HG03575 (cell line): ENCODE data around the gene POTEB2.
"Not testable (repeated sequence)": the region's sequence is repeated elsewhere in the genome, so short reads cannot be mapped to it uniquely, and the experiment has no call there.

ENCODE experiments used
- ATAC-seq: cut with Tn5 transposase; IDR thresholded peaks from one replicate; pipeline ENCODE4 v1.9.1; 2021; ENCODE audit not compliant: unreplicated experiment, insufficient number of reproducible peaks, low FRiP score; ENCODE audit errors: extremely low read depth

POTEB2 gene

DNA sequence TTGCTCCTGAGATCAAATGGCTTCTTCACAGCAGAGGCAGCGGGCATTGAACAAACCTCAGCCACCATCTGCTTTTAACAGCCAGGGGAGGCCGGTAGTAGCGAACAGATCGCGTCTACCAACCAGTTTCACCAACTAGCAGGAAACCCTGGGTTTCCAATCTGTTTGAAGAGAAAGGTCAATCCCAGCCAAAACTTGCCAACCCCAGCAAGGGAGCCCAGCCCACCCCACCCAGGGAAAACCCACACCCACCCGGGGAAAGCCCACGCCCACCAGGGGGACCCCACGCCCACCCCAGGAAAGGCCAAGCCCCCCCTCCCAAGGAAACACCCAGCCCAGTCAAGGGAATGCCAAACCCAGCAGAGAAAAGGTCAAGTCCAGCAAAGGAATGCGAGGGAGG is at the start of gene POTEB2:
Gene POTEB2 (minus strand): TSS at position 101 of the 400 bp plus-strand sequence. CDS start 33 bp downstream, at position 68.
- not testable (repeated sequence) for ATAC-seq

GRCh38 chr15:20879916-20880315 is 13.8 kb upstream of the POTEB2 start:
- ATAC-seq, result not testable (repeated sequence)

GRCh38 chr15:20878464-20878863 is 12.3 kb upstream of the POTEB2 start:
- not testable (repeated sequence) for ATAC-seq

DNA sequence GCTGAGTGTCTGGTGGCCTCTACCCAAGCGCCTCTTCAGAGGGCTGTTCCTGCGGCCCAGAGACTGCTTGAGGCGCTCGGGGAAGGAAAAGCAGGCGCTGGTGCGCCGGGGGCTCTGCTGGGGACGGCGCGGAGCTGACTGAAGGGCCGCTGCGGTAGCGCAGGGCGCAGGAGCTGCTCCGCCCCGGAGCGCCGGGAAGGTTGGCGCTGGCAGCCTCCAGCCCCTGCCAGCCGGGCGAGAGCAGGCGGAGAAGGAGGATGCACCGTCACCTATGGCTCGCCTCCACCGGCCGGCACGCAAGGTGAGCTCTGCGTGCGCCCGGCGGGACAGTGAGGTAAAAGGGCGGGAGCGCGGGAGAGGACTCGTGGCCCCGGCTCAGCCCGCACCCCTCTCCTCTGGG is 11.7 kb upstream of the POTEB2 start:
- ATAC-seq, result not testable (repeated sequence)
